SK-N-SH (cell line): Measurements from ENCODE around the gene CASK. TPM values are rescaled to one million over a fixed set of nuclear protein-coding genes. Genes with fewer than 3 reads are reported as not detected.

Experiments
- CTCF ChIA-PET: fragments of 300-600, 350-600 bp; formaldehyde crosslinking; extraction: SDS; loops from one replicate; lab custom pipeline; 2021; lab: Yijun Ruan, JAX
- POLR2A ChIA-PET: fragments of 350-600 bp; sonication (Branson Sonifier 250); formaldehyde crosslinking; extraction: SDS; loops from one replicate; lab custom pipeline; 2020; ENCODE audit warnings: antibody characterized with exemption, inconsistent platforms; lab: Yijun Ruan, JAX
- DNase-seq: peaks from one replicate; pipeline ENCODE4 v3.0.0; 2012
- H2AFZ ChIP-seq: fragments of 200-600 bp; sonication (generic); 2 replicates; pipeline ENCODE4 v1.8.1; 2016; ENCODE audit warnings: antibody characterized with exemption, mild to moderate bottlenecking, low read depth
- H3F3A ChIP-seq: fragments of 200-600 bp; sonication (generic); replicated peaks from 2 replicates; pipeline ENCODE3; 2016; ENCODE audit warnings: antibody characterized with exemption, mild to moderate bottlenecking; ENCODE audit not compliant: insufficient read depth
- H3K27ac ChIP-seq, 2 experiments: fragments of 200-500 bp in 1 of 2; fragments of 200-600 bp in 1 of 2; sonication (Bioruptor generic) in 1 of 2; sonication (generic), shearing (Covaris generic) in 1 of 2; 2 replicates each; pipeline versions ENCODE4 v1.5.1 to v1.6.1; 2014 to 2016; ENCODE audit warnings: low read depth in 2 of 2, inconsistent platforms in 1 of 2, low read length in 1 of 2, mild to moderate bottlenecking in 1 of 2, mixed read lengths in 1 of 2
- H3K27me3 ChIP-seq: fragments of 200-600 bp; sonication (generic), shearing (Covaris generic); 2 replicates; pipeline ENCODE4 v1.6.1; 2016; ENCODE audit warnings: mixed run types; ENCODE audit not compliant: insufficient read depth
- H3K36me3 ChIP-seq, 2 experiments: fragments of 200-500 bp in 1 of 2; fragments of 200-600 bp in 1 of 2; sonication (Bioruptor generic) in 1 of 2; sonication (generic) in 1 of 2; replicated peaks in 1 of 2; 2 replicates each; pipeline versions ENCODE3 to v1.5.1; 2014 to 2016; ENCODE audit warnings: low read length in 1 of 2, mild to moderate bottlenecking in 1 of 2; ENCODE audit not compliant: insufficient read depth in 2 of 2, control insufficient read depth in 1 of 2
- H3K4me1 ChIP-seq, 2 experiments: fragments of 200-500 bp in 1 of 2; fragments of 200-600 bp in 1 of 2; sonication (Bioruptor generic) in 1 of 2; sonication (generic), shearing (Covaris generic) in 1 of 2; 2 replicates each; pipeline versions ENCODE4 v1.5.1 to v1.6.1; 2014 to 2016; ENCODE audit warnings: low read depth in 1 of 2, low read length in 1 of 2, mixed run types in 1 of 2; ENCODE audit not compliant: insufficient read depth in 2 of 2, control insufficient read depth in 1 of 2
- H3K4me2 ChIP-seq: fragments of 200-600 bp; sonication (generic), shearing (Covaris generic); 2 replicates; pipeline ENCODE4 v1.6.1; 2017; ENCODE audit warnings: mixed run types
- H3K4me3 ChIP-seq, 2 experiments: fragments of 200-500 bp in 1 of 2; fragments of 200-600 bp in 1 of 2; sonication (Bioruptor generic) in 1 of 2; sonication (generic), shearing (Covaris generic) in 1 of 2; 2 replicates each; pipeline versions ENCODE4 v1.5.1 to v1.8.1; 2014 to 2016; ENCODE audit warnings: low read depth in 2 of 2, inconsistent platforms in 1 of 2, low read length in 1 of 2, mild to moderate bottlenecking in 1 of 2, mixed read lengths in 1 of 2, moderate library complexity in 1 of 2
- H3K79me2 ChIP-seq: fragments of 200-600 bp; sonication (generic); 2 replicates; pipeline ENCODE4 v1.8.1; 2017; ENCODE audit warnings: mild to moderate bottlenecking; ENCODE audit not compliant: insufficient read depth
- H3K9ac ChIP-seq: fragments of 200-600 bp; sonication (generic); 2 replicates; pipeline ENCODE4 v1.6.1; 2017; ENCODE audit warnings: mixed run types
- H3K9me2 ChIP-seq: fragments of 200-600 bp; sonication (generic); 2 replicates; pipeline ENCODE4 v1.6.1; 2017; ENCODE audit warnings: mixed run types
- H3K9me3 ChIP-seq: fragments of 200-600 bp; sonication (generic); 2 replicates; pipeline ENCODE4 v1.6.1; 2017; ENCODE audit warnings: mixed run types, mild to moderate bottlenecking, moderate library complexity
- H4K20me1 ChIP-seq: fragments of 200-600 bp; sonication (generic); 2 replicates; pipeline ENCODE4 v1.6.1; 2017; ENCODE audit warnings: mild to moderate bottlenecking, mixed run types; ENCODE audit not compliant: insufficient read depth
- CTCF ChIP-seq: fragments of 200-600 bp; sonication (generic); IDR thresholded peaks from 2 replicates; pipeline ENCODE4 v1.6.1; 2017; ENCODE audit warnings: antibody characterized with exemption, mild to moderate bottlenecking, moderate library complexity
- EP300 ChIP-seq, 2 experiments: IDR thresholded peaks; 2 replicates each; pipeline versions ENCODE4 v1.4.0 to v1.6.1; 2012; ENCODE audit warnings: borderline replicate concordance in 1 of 2, low read depth in 1 of 2, low read length in 1 of 2
- FOSL2 ChIP-seq: IDR thresholded peaks from 2 replicates; pipeline ENCODE4 v1.4.0; 2012; ENCODE audit warnings: low read depth, mild to moderate bottlenecking, moderate library complexity, borderline replicate concordance
- FOXJ3 ChIP-seq: sonication (generic); formaldehyde crosslinking; IDR thresholded peaks from 2 replicates; pipeline ENCODE4 v1.5.1; 2020; ENCODE audit warnings: mild to moderate bottlenecking, missing genetic modification reagents
- FOXM1 ChIP-seq: IDR thresholded peaks from 2 replicates; pipeline ENCODE4 v1.4.0; 2012; ENCODE audit warnings: low read depth, mild to moderate bottlenecking
- MAX ChIP-seq: IDR thresholded peaks from 2 replicates; pipeline ENCODE4 v1.4.0; 2012; ENCODE audit warnings: low read depth
- MEF2A ChIP-seq: IDR thresholded peaks from 2 replicates; pipeline ENCODE4 v1.4.0; 2012; ENCODE audit warnings: low read depth, borderline replicate concordance
- MXI1 ChIP-seq: IDR thresholded peaks from 2 replicates; pipeline ENCODE4 v1.6.1; 2012; ENCODE audit warnings: mild to moderate bottlenecking, low read depth, low read length, improper control_type of control experiment
- NFIC ChIP-seq: IDR thresholded peaks from 2 replicates; pipeline ENCODE4 v1.4.0; 2012; ENCODE audit warnings: borderline replicate concordance
- RAD21 ChIP-seq: IDR thresholded peaks from 2 replicates; pipeline ENCODE4 v1.6.1; 2012; ENCODE audit warnings: mild to moderate bottlenecking, low read length
- RCOR1 ChIP-seq: fragments of 150-350 bp; IDR thresholded peaks from 2 replicates; pipeline ENCODE4 v1.6.1; 2017; ENCODE audit warnings: antibody characterized with exemption, low read length
- USF2 ChIP-seq: fragments of 150-350 bp; IDR thresholded peaks from 2 replicates; pipeline ENCODE4 v1.6.1; 2017; ENCODE audit warnings: antibody characterized with exemption, low read length, low read depth, borderline replicate concordance
- YY1 ChIP-seq: IDR thresholded peaks from 2 replicates; pipeline ENCODE4 v1.4.0; 2012; ENCODE audit warnings: low read depth, mild to moderate bottlenecking
- WGBS: methylation state at CpG from one replicate; pipeline ENCODE4 v1.1.6; 2017; ENCODE audit warnings: low lambda C conversion rate; 5-methylcytosine and 5-hydroxymethylcytosine counted together
- polyA plus RNA-seq, 3 experiments: library from polyadenylated mRNA; depleted of rRNA; stranded (reverse); fragments of >200 nt; gene quantifications; 2 replicates each; pipeline ENCODE4 v1.2.3, GENCODE V29; 2012

CASK gene
- polyA plus RNA-seq, 1 of the 3 experiments (the other 2 are of a cell fraction): 7.0 TPM

- no peak overlapping the region for H3K27ac ChIP-seq
- no peak for TF ChIP-seq MXI1
- no peak for TF ChIP-seq CTCF
- TF ChIP-seq EP300 (IDR thresholded peaks at IDR 0.05; ENCODE audit: borderline replicate concordance in 1 of 2, low read depth in 1 of 2, low read length in 1 of 2): no peak
- TF ChIP-seq FOXM1: no peak
- no peak for TF ChIP-seq MEF2A
- TF ChIP-seq YY1: no peak
- TF ChIP-seq RCOR1: no peak
- no peak for TF ChIP-seq FOSL2
- no peak for TF ChIP-seq NFIC
- no peaks in the 10 kb centered on the region for H3K9me3 ChIP-seq
- no peak overlapping the region for H3K4me2 ChIP-seq
- CTCF ChIA-PET: interaction anchor here (0.6 kb wide), 1 partner anchor 356 kb away, joined by 3 read pairs; no protein-coding TSS in a partner anchor
- POLR2A ChIA-PET: no interaction called here
- H3K9ac ChIP-seq: no peak overlapping the region
- H3K79me2 ChIP-seq: no peaks in the 10 kb centered on the region
- H3F3A ChIP-seq: no peaks in the 10 kb centered on the region
- H2AFZ ChIP-seq: no peak overlapping the region
- no peaks in the 10 kb centered on the region for H3K4me1 ChIP-seq
- no peaks in the 10 kb centered on the region for H3K9me2 ChIP-seq
- H4K20me1 ChIP-seq: no peaks in the 10 kb centered on the region
- 26% methylated on average over 3 of the region's 3 CpGs for WGBS
- no peak overlapping the region for H3K4me3 ChIP-seq
- H3K27me3 ChIP-seq: no peaks in the 10 kb centered on the region; the same call in 1 of the 2 replicates
- H3K36me3 ChIP-seq: no peaks in the 10 kb centered on the region
- no peak for DNase-seq
These were observed 12.5 kb upstream of the CASK start for GRCh38 chrX:41935832-41936231.

- Histone ChIP-seq H3F3A (no peaks in the 10 kb centered on the region), H3K4me1 (no peaks in the 10 kb centered on the region), H3K4me3 (no peak overlapping the region), H3K9me2 (no peaks in the 10 kb centered on the region), H3K27ac (no peak overlapping the region), H3K36me3 (no peaks in the 10 kb centered on the region), H3K9ac (no peak overlapping the region), H3K27me3 (peaks cover 5% of the 10 kb centered on the region), H3K79me2 (no peaks in the 10 kb centered on the region), H4K20me1 (no peaks in the 10 kb centered on the region), H2AFZ (no peak overlapping the region), H3K4me2 (no peak overlapping the region), H3K9me3 (no peaks in the 10 kb centered on the region)
- ChIA-PET POLR2A (interaction anchor here (1.0 kb wide), 1 partner anchor 10 kb away, joined by 3 read pairs; the partner anchor contains the start of gene CASK), CTCF (no interaction called here)
- WGBS: 40% methylated on average over 6 of the region's 6 CpGs
- TF ChIP-seq MAX (no peak), RAD21 (no peak), FOXM1 (no peak), MXI1 (no peak), FOXJ3 (no peak), EP300 (IDR thresholded peaks at IDR 0.05; ENCODE audit: borderline replicate concordance in 1 of 2, low read depth in 1 of 2, low read length in 1 of 2) (no peak), USF2 (no peak)
- DNase-seq: no peak
These were observed 10.2 kb upstream of the CASK start for GRCh38 chrX:41933546-41933945.
